Stomach (tissue), 9 donors: ENCODE data around the gene SEMA4G. TPM values are rescaled to one million over a fixed set of nuclear protein-coding genes. Genes with fewer than 3 reads are reported as not detected.

Experiments
- DNase-seq, 2 donors: peaks; one replicate each; pipeline versions ENCODE4 v3.0.0 to v3.0.0-alpha.2; 2013 to 2019
- H3K27ac ChIP-seq, 5 donors: fragments of 200-600 bp in 4 of 5; sonication (generic) in 4 of 5; one replicate each; pipeline ENCODE4 v1.5.1; 2013 to 2019; ENCODE audit warnings: mild to moderate bottlenecking in 1 of 5, moderate library complexity in 1 of 5
- H3K27me3 ChIP-seq, 3 donors: fragments of 200-600 bp; sonication (generic); one replicate each; pipeline ENCODE4 v1.5.1; 2017 to 2019; ENCODE audit warnings: mixed run types in 1 of 3
- H3K36me3 ChIP-seq, 4 donors: fragments of 200-600 bp; sonication (generic); 1 replicate in 3 of 4; 2 replicates in 1 of 4; pipeline ENCODE4 v1.5.1; 2016 to 2019
- H3K4me1 ChIP-seq, 4 donors: fragments of 200-600 bp; sonication (generic); one replicate each; pipeline ENCODE4 v1.5.1; 2016 to 2019
- H3K4me3 ChIP-seq, 4 donors: fragments of 200-600 bp; sonication (generic) in 3 of 4; one replicate each; pipeline ENCODE4 v1.5.1; 2016 to 2019; ENCODE audit warnings: mild to moderate bottlenecking in 1 of 4
- H3K9me3 ChIP-seq, 4 donors: fragments of 200-600 bp; sonication (generic); one replicate each; pipeline ENCODE4 v1.5.1; 2016 to 2019
- CTCF ChIP-seq, 7 experiments: fragments of 450-650 bp in 4 of 7; fragments of 200-600 bp in 3 of 7; sonication (generic) in 3 of 7; IDR thresholded peaks; one replicate each; pipeline ENCODE4 v1.5.1; 2016 to 2019; ENCODE audit warnings: antibody characterized with exemption in 7 of 7, control low read depth in 2 of 7, mild to moderate bottlenecking in 1 of 7
- EP300 ChIP-seq: sonication (generic); formaldehyde crosslinking; IDR thresholded peaks from one replicate; pipeline ENCODE4 v1.6.1; 2017; ENCODE audit warnings: antibody characterized with exemption
- POLR2A ChIP-seq, 4 donors: fragments of 450-650 bp; IDR thresholded peaks; one replicate each; pipeline ENCODE4 v1.6.1; 2016; ENCODE audit warnings: antibody characterized with exemption in 4 of 4, control low read depth in 2 of 4, mild to moderate bottlenecking in 1 of 4, moderate library complexity in 1 of 4
- POLR2AphosphoS5 ChIP-seq, 3 donors: sonication (generic); formaldehyde crosslinking; IDR thresholded peaks; one replicate each; pipeline ENCODE4 v1.6.1; 2016; ENCODE audit warnings: antibody characterized with exemption in 3 of 3
- WGBS, 5 donors: extraction: QIAGEN DNeasy Blood & Tissue Kit in 3 of 5; methylation state at CpG; one replicate each; pipeline versions ENCODE4 v1.1.5 to v1.1.7; 2013 to 2018; 5-methylcytosine and 5-hydroxymethylcytosine counted together
- intact Hi-C: fragments of 100-400 bp; cut with DNase I; formaldehyde crosslinking; loops from one replicate; pipeline ENCODE4 v1.15.1; 2023; ENCODE audit warnings: low total_unique reads
- polyA plus RNA-seq, 3 donors: library from polyadenylated mRNA; stranded (reverse); fragments of 200-250 nt; gene quantifications; one replicate each; pipeline ENCODE4 v1.2.3, GENCODE V29; 2013
- total RNA-seq, 5 donors: library from RNA; depleted of rRNA; stranded (reverse); fragments of >200 nt; gene quantifications; one replicate each; pipeline versions ENCODE4 v1.1.0 to v1.2.3, GENCODE V29; 2014 to 2016
- donor health status: healthy with polysubstance abuse.
- donor health status: Bipolar disorder and iron deficiency.
- donor health status: healthy.

Gene SEMA4G
- total and polyA plus RNA-seq, 8 donors: 5.1 to 96.3 (median 7.6) TPM

- H3K4me3 ChIP-seq: peak overlapping the region; percentile 68 to 89 (median 88)
- DNase-seq: peak; percentile 82 to 95
- H3K9me3 ChIP-seq: no peaks in the 10 kb centered on the region
- H3K27me3 ChIP-seq: no peaks in the 10 kb centered on the region
- H3K4me1 ChIP-seq: peaks cover 45 to 74% (median 60%) of the 10 kb centered on the region in 4 donors
- peak; percentile 68 to 87 (median 86) for TF ChIP-seq POLR2AphosphoS5 (IDR thresholded peaks at IDR 0.05)
- no peak for TF ChIP-seq EP300
- TF ChIP-seq POLR2A (IDR thresholded peaks at IDR 0.05): no peak
- TF ChIP-seq CTCF (IDR thresholded peaks at IDR 0.05): peak in 6 of 7 experiments; percentile 24 to 99 (median 94)
- 0 to 1% (median 0%) methylated on average over 54 to 83 of the region's 83 CpGs for WGBS, 5 donors
- H3K27ac ChIP-seq: peak overlapping the region; percentile 97 to 100 (median 100)
- intact Hi-C loops: no loop called here
- H3K36me3 ChIP-seq: peaks cover 11 to 19% (median 18%) of the 10 kb centered on the region in 4 donors
Observed at GRCh38 chr10:100998991-100999741, 29.9 kb downstream of the SEMA4G start.

- peaks cover 45 to 79% (median 62%) of the 10 kb centered on the region in 4 donors for H3K4me1 ChIP-seq
Observed at GRCh38 chr10:100999742-101000126, 30.4 kb downstream of the SEMA4G start, which contains the start of gene LZTS2. Gene LZTS2, plus strand, starts transcription at chr10:100999808. Its CDS starts 2,731 bp downstream, at chr10:101002539.

GRCh38 chr10:101000127-101000914, 31.0 kb downstream of the SEMA4G start:
- intact Hi-C loops: no loop called here
- peaks cover 45 to 81% (median 62%) of the 10 kb centered on the region in 4 donors for H3K4me1 ChIP-seq
- 5 to 14% (median 10%) methylated on average over 18 to 19 of the region's 19 CpGs for WGBS, 5 donors

More at GRCh38 chr10:100999742-101000126, 30.4 kb downstream of the SEMA4G start, which contains the start of gene LZTS2:
- intact Hi-C loops: no loop called here
- 2 to 7% (median 3%) methylated on average over 6 to 44 of the region's 44 CpGs for WGBS, 5 donors
- DNase-seq: no peak
- no peaks in the 10 kb centered on the region for H3K27me3 ChIP-seq
- peaks cover 13 to 25% (median 24%) of the 10 kb centered on the region in 4 donors for H3K36me3 ChIP-seq
- TF ChIP-seq POLR2A (IDR thresholded peaks at IDR 0.05) (no peak), POLR2AphosphoS5 (IDR thresholded peaks at IDR 0.05) (no peak), CTCF (IDR thresholded peaks at IDR 0.05) (no peak), EP300 (no peak)
- H3K9me3 ChIP-seq: no peaks in the 10 kb centered on the region
- peak within 1 kb of the TSS; percentile 97 to 100 (median 100) for H3K27ac ChIP-seq
- H3K4me3 ChIP-seq: peak within 1 kb of the TSS; percentile 68 to 89 (median 88)

More at GRCh38 chr10:101000127-101000914, 31.0 kb downstream of the SEMA4G start:
- H3K27me3 ChIP-seq: no peaks in the 10 kb centered on the region
- TF ChIP-seq POLR2A (IDR thresholded peaks at IDR 0.05) (no peak), POLR2AphosphoS5 (IDR thresholded peaks at IDR 0.05) (no peak), CTCF (IDR thresholded peaks at IDR 0.05) (no peak), EP300 (no peak)
- peaks cover 14 to 30% (median 30%) of the 10 kb centered on the region in 4 donors for H3K36me3 ChIP-seq
- peak overlapping the region; percentile 97 to 100 (median 100) for H3K27ac ChIP-seq
- H3K4me3 ChIP-seq: peak overlapping the region; percentile 68 to 89 (median 88)
- no peaks in the 10 kb centered on the region for H3K9me3 ChIP-seq
- DNase-seq: peak; percentile 49 to 72
